ENCODE data around the gene EFCAB8.

EFCAB8 gene

GRCh38 chr20:32858701-32859372, at the start of gene EFCAB8:
EFCAB8 (plus strand) TSS chr20:32858923; CDS start chr20:32863793, 4,870 bp downstream.
- DNase-seq = no peak

GRCh38 chr20:32809907-32810306, 48.8 kb upstream of the EFCAB8 start:
- DNase-seq = no peak

- DNase-seq = no peak
These were observed 47.8 kb upstream of the EFCAB8 start for GRCh38 chr20:32810941-32811340.

GRCh38 chr20:32811886-32812285, 46.8 kb upstream of the EFCAB8 start:
- DNase-seq = no peak

GRCh38 chr20:32819992-32820697, 38.6 kb upstream of the EFCAB8 start:
- DNase-seq = peak; percentile 88 to 91

GRCh38 chr20:32820698-32821377, 37.9 kb upstream of the EFCAB8 start:
- DNase-seq = no peak

- no peak for DNase-seq
These were observed 36.5 kb upstream of the EFCAB8 start for GRCh38 chr20:32822225-32822624.

GRCh38 chr20:32823078-32823477, 35.6 kb upstream of the EFCAB8 start:
- peak; percentile 14 to 28 for DNase-seq

- no peak for DNase-seq
These were observed 34.8 kb upstream of the EFCAB8 start for GRCh38 chr20:32823737-32824588.

- no peak for DNase-seq
These were observed 30.6 kb upstream of the EFCAB8 start for GRCh38 chr20:32828029-32828680.

- no peak for DNase-seq
These were observed 29.3 kb upstream of the EFCAB8 start for GRCh38 chr20:32829311-32830005.

GRCh38 chr20:32830437-32830836, 28.3 kb upstream of the EFCAB8 start:
- no peak for DNase-seq

- DNase-seq = no peak
These were observed 26.7 kb upstream of the EFCAB8 start for GRCh38 chr20:32831982-32832381.

- DNase-seq = no peak
These were observed 26.1 kb upstream of the EFCAB8 start for GRCh38 chr20:32832664-32833063.

- no peak for DNase-seq
These were observed 23.8 kb upstream of the EFCAB8 start for GRCh38 chr20:32834972-32835371.

GRCh38 chr20:32837157-32837556, 21.6 kb upstream of the EFCAB8 start:
- no peak for DNase-seq

- DNase-seq = no peak
These were observed 19.3 kb upstream of the EFCAB8 start for GRCh38 chr20:32839227-32839981.

GRCh38 chr20:32839982-32840285, 18.8 kb upstream of the EFCAB8 start:
- DNase-seq = no peak

GRCh38 chr20:32841174-32841573, 17.5 kb upstream of the EFCAB8 start:
- DNase-seq = no peak

GRCh38 chr20:32841632-32842031, 17.1 kb upstream of the EFCAB8 start:
- no peak for DNase-seq

Measured in stimulated activated CD4-positive, alpha-beta T cell treated with anti-CD3 and anti-CD28 coated beads, Interleukin-2, amount 100 ng/mL, for 24 hours (primary cell).